ENCODE results near the gene RPS24.

The RPS24 gene

DNA sequence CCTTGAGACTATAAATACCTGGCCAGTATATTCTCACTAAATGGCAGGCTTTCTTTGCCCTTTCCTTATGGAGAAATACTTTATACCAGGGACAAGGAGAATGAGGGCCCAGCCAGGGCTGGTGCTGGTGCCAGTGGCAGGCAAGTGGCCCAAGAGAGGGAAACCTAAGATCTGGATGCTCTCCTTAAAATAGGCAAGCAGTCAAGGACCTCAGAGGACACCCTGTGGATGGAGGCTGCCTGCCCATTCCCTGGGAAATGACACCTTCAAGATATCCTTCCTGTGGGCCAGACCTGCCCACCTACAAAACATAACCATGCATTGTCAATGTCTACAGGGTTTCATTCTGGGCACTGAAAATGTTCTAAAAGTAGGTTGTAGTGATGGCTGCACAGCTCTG lies 33.5 kb upstream of the RPS24 start:
- DNase-seq, result no peak
- peaks cover 76% of the 10 kb centered on the region for H3K36me3 ChIP-seq
- no peaks in the 10 kb centered on the region for H3K4me1 ChIP-seq
- no peaks in the 10 kb centered on the region for H3K27me3 ChIP-seq
- H3K9me3 ChIP-seq, result no peaks in the 10 kb centered on the region
- TF ChIP-seq, protein P1, sequence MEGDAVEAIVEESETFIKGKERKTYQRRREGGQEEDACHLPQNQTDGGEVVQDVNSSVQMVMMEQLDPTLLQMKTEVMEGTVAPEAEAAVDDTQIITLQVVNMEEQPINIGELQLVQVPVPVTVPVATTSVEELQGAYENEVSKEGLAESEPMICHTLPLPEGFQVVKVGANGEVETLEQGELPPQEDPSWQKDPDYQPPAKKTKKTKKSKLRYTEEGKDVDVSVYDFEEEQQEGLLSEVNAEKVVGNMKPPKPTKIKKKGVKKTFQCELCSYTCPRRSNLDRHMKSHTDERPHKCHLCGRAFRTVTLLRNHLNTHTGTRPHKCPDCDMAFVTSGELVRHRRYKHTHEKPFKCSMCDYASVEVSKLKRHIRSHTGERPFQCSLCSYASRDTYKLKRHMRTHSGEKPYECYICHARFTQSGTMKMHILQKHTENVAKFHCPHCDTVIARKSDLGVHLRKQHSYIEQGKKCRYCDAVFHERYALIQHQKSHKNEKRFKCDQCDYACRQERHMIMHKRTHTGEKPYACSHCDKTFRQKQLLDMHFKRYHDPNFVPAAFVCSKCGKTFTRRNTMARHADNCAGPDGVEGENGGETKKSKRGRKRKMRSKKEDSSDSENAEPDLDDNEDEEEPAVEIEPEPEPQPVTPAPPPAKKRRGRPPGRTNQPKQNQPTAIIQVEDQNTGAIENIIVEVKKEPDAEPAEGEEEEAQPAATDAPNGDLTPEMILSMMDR (IDR thresholded peaks at IDR 0.05; ENCODE audit: low read depth, low read length), result no peak
- H3K4me3 ChIP-seq (ENCODE audit: low read depth, low read length), result no peak overlapping the region

DNA sequence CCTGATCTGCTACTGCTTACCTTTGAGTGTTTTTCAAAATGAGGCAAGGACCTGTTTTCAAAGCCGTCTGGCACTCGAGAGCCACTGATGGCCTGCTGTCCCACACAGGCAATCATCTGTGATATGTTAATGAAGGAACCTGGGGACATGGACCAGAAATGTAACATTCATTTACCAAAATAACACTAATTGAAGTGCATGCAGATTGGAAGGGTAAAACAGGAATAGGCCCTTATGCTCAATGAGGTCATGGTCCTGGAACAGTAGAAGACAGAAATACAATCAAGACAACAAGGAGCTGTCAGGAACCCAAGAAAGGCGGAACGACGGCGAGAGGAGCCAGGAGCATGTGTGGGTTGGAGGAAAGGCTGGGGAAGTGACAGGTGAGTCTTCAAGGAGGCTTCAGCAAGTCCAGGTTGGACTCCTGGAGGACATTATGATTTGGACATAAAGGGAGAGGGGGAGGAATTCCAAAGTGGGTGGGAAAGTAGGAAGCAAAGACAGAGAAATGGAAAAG lies 32.6 kb upstream of the RPS24 start:
- DNase-seq, result no peak
- no peaks in the 10 kb centered on the region for H3K4me1 ChIP-seq
- TF ChIP-seq, protein P1 (IDR thresholded peaks at IDR 0.05; ENCODE audit: low read depth, low read length), result no peak
- no peak overlapping the region for H3K4me3 ChIP-seq (ENCODE audit: low read depth, low read length)
- H3K36me3 ChIP-seq, result peaks cover 84% of the 10 kb centered on the region
- H3K9me3 ChIP-seq, result no peaks in the 10 kb centered on the region
- H3K27me3 ChIP-seq, result no peaks in the 10 kb centered on the region

DNA sequence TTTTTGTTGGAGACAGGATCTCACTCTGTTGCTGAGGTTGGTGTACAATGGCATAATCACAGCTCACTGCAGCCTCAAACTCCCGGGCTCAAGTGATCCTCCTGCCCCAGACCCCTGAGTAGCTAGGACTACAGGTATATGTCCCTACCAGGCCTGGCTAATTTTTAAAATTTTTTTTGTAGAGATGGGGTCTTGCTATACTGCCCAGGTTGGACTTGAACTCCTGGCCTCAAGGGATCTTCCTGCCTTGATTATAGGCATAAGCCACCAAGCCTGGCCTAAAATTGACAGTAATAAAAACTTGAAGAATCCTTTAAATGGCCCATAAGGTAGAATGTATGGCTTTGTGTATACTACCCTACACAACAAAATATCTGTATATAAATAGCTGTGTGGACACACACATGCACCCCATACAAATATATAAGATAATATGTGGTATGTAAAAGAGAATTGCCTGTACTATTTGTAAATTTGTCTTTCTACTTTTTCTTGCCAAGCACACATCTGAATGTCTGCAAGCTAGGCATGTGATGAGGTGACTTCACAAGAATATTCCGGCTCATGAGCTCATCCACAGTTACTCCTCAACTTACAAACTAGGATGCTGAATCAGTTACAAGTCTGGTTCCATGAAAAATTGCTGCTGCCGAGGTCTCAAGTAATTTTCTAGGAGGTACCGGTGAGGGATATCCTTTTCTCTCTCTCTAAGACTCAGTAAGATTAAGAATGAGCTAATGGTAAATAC lies 30.9 kb upstream of the RPS24 start:
- H3K9me3 ChIP-seq, result no peaks in the 10 kb centered on the region
- no peak overlapping the region for H3K4me3 ChIP-seq (ENCODE audit: low read depth, low read length)
- no peaks in the 10 kb centered on the region for H3K27me3 ChIP-seq
- H3K36me3 ChIP-seq, result peaks cover 88% of the 10 kb centered on the region
- no peak for DNase-seq
- TF ChIP-seq, protein P1 (IDR thresholded peaks at IDR 0.05; ENCODE audit: low read depth, low read length), result no peak
- no peaks in the 10 kb centered on the region for H3K4me1 ChIP-seq

DNA sequence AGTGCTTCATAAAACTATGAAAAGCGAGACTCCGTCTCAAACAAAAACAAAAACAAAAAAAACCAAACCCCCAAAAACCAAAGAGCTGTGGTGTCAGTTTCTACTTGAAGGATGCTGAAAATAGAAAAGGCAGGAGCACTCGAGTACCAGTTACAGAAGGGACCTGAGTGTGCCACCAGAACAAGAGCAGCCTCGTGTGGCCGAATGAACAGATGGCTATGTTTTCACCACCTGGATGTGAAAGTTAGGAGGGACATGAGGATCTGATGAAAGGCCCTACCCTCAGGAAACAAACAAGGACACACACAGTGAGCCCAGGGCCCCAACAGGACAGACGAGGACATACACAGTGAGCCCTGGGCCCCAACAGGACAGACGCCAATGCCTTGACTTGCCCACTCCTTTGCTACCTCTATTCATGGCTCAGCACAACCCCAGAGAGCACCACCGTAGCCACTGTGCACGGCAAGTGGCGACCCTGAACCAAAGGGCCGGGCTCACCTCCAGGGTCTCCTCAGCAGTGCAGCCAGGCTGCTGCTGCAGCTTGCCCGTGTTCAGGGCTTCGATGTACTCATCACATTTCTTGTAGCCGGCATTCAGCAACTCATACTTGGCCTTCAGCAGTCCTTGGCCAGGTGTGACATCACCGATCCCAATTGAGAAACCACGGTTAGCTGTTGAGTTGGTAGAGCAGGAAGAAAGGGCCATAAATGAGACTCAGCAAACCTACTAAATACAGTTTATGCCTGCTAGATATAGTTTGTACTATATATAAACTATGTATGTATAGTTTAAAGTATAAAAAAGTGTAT lies 29.2 kb upstream of the RPS24 start:
- no peak for DNase-seq
- no peaks in the 10 kb centered on the region for H3K27me3 ChIP-seq

DNA sequence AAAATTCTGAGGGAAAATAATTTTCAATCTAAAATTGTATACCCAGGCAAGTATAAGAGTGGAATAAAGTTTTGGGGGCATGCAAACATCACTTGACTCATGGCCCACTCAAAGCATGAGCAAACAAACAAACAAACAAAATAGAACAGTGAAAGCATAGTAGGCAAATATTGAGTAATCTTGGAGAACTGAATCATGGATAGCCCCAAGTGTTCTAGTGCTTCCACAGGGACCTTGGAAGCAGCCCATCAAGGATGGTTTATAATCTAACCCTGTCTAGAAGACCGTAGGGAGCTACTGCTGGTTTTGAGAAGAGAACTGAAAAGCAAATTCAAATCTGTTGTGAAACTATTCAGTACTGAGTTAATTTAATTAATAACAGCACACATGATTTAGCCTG lies 26.5 kb upstream of the RPS24 start:
- H3K27me3 ChIP-seq, result no peaks in the 10 kb centered on the region
- no peaks in the 10 kb centered on the region for H3K9me3 ChIP-seq
- H3K4me3 ChIP-seq (ENCODE audit: low read depth, low read length), result no peak overlapping the region
- TF ChIP-seq, protein P1 (IDR thresholded peaks at IDR 0.05; ENCODE audit: low read depth, low read length), result no peak
- H3K36me3 ChIP-seq, result peaks cover 87% of the 10 kb centered on the region
- DNase-seq, result no peak
- H3K4me1 ChIP-seq, result no peaks in the 10 kb centered on the region

More for the DNA sequence above, 29.2 kb upstream of the RPS24 start:
- peaks cover 87% of the 10 kb centered on the region for H3K36me3 ChIP-seq
- no peaks in the 10 kb centered on the region for H3K4me1 ChIP-seq
- TF ChIP-seq, protein P1 (IDR thresholded peaks at IDR 0.05; ENCODE audit: low read depth, low read length), result no peak; the same call in 1 of the 2 replicates
- no peaks in the 10 kb centered on the region for H3K9me3 ChIP-seq
- no peak overlapping the region for H3K4me3 ChIP-seq (ENCODE audit: low read depth, low read length)
